K562 (cell line): ENCODE results near the gene SESN2. TPM values are rescaled to one million over a fixed set of nuclear protein-coding genes. Genes with fewer than 3 reads are reported as not detected.

Source experiments
- CBX1 ChIP-seq: sonication (generic); IDR thresholded peaks from 2 replicates; pipeline ENCODE4 v1.6.1; 2016; ENCODE audit warnings: antibody characterized with exemption, low read depth, mild to moderate bottlenecking
- ERF ChIP-seq: fragments of 450-650 bp; formaldehyde crosslinking; IDR thresholded peaks from 2 replicates; pipeline ENCODE4 v1.4.0; 2020; ENCODE audit warnings: mild to moderate bottlenecking, mixed read lengths
- FOXA1 ChIP-seq: fragments of 450-650 bp; IDR thresholded peaks from 2 replicates; pipeline ENCODE4 v1.6.1; 2016; ENCODE audit warnings: mild to moderate bottlenecking, borderline replicate concordance
- FOXP4 ChIP-seq: sonication (generic); formaldehyde crosslinking; IDR thresholded peaks from 2 replicates; pipeline ENCODE4 v1.8.0; 2022; ENCODE audit warnings: mild to moderate bottlenecking, missing genetic modification reagents, borderline replicate concordance
- GTF2B ChIP-seq: IDR thresholded peaks from 2 replicates; pipeline ENCODE4 v1.6.1; 2011; ENCODE audit not compliant: insufficient read length; ENCODE audit errors: extremely low read depth
- IRF2 ChIP-seq: sonication (generic); formaldehyde crosslinking; IDR thresholded peaks from 2 replicates; pipeline ENCODE4 v1.8.1; 2022; ENCODE audit warnings: mild to moderate bottlenecking, missing genetic modification reagents
- MYC ChIP-seq, 2 experiments: fragments of 250-450 bp in 1 of 2; sonication (Bioruptor Pico) in 1 of 2; IDR thresholded peaks; 2 replicates each; pipeline versions ENCODE4 v1.5.1 to v1.6.1; 2012 to 2021; ENCODE audit warnings: low read depth in 2 of 2, borderline replicate concordance in 1 of 2, improper control_type of control experiment in 1 of 2, low read length in 1 of 2, mild to moderate bottlenecking in 1 of 2, moderate library complexity in 1 of 2
- PREB ChIP-seq: sonication (generic); formaldehyde crosslinking; IDR thresholded peaks from 2 replicates; pipeline ENCODE4 v1.8.1; 2023; ENCODE audit warnings: mild to moderate bottlenecking, missing genetic modification reagents
- RBM14 ChIP-seq: fragments of 200-400 bp; formaldehyde crosslinking; IDR thresholded peaks from 2 replicates; pipeline ENCODE4 v1.6.1; 2018; ENCODE audit warnings: low read depth, mild to moderate bottlenecking, low read length, moderate library complexity, borderline replicate concordance; ENCODE audit not compliant: insufficient read depth
- SMARCA4 ChIP-seq: fragments of 450-650 bp; IDR thresholded peaks from 2 replicates; pipeline ENCODE4 v1.6.1; 2016
- TRIM28 ChIP-seq: fragments of 450-650 bp; IDR thresholded peaks from 2 replicates; pipeline ENCODE4 v1.6.1; 2017
- VEZF1 ChIP-seq: fragments of 200-800 bp; sonication (Bioruptor generic); IDR thresholded peaks from 2 replicates; pipeline ENCODE4 v1.6.1; 2017; ENCODE audit warnings: missing genetic modification characterization, missing compliant biosample characterization
- XRCC5 ChIP-seq: fragments of 200-400 bp; formaldehyde crosslinking; IDR thresholded peaks from 2 replicates; pipeline ENCODE4 v1.6.1; 2017; ENCODE audit warnings: low read depth, mild to moderate bottlenecking, low read length
- YBX1 ChIP-seq: fragments of 450-650 bp; IDR thresholded peaks from 2 replicates; pipeline ENCODE4 v1.7.1; 2016; ENCODE audit warnings: mild to moderate bottlenecking
- ZBED1 ChIP-seq: IDR thresholded peaks from 2 replicates; pipeline ENCODE4 v1.6.1; 2014
- ZBTB5 ChIP-seq: fragments of 450-650 bp; IDR thresholded peaks from 2 replicates; pipeline ENCODE4 v1.6.1; 2017; ENCODE audit warnings: antibody characterized with exemption
- ZNF165 ChIP-seq: fragments of 250-450 bp; sonication (Bioruptor Pico); IDR thresholded peaks from 2 replicates; pipeline ENCODE4 v1.4.0; 2020; ENCODE audit warnings: borderline replicate concordance
- ZNF174 ChIP-seq: fragments of 250-450 bp; sonication (Bioruptor Pico); IDR thresholded peaks from 2 replicates; pipeline ENCODE4 v1.4.0; 2020; ENCODE audit warnings: mild to moderate bottlenecking
- ZNF232 ChIP-seq: sonication (generic); formaldehyde crosslinking; IDR thresholded peaks from 2 replicates; pipeline ENCODE4 v1.8.0; 2022; ENCODE audit warnings: mild to moderate bottlenecking, missing genetic modification reagents
- ZNF699 ChIP-seq: fragments of 250-450 bp; sonication (Bioruptor Pico); IDR thresholded peaks from 2 replicates; pipeline ENCODE4 v1.8.0; 2021; ENCODE audit warnings: mild to moderate bottlenecking, moderate library complexity; ENCODE audit not compliant: insufficient replicate concordance
- polyA plus RNA-seq, 8 experiments: library from polyadenylated mRNA; depleted of rRNA in 4 of 8; stranded (reverse) in 5 of 8; unstranded in 3 of 8; fragments of >200 nt; fragmentation: Nextera tagmentation in 2 of 8; fragmentation: Illumina TruSeq in 1 of 8; extraction: Ambion mirVana in 2 of 8; extraction: Trizol in 1 of 8; gene quantifications; 2 replicates each; pipeline versions ENCODE4 v1.2.1 to v1.2.3, GENCODE V29; 2011 to 2014; ENCODE audit warnings: inconsistent platforms in 1 of 8, missing spikeins in 1 of 8
- total RNA-seq, 7 experiments: library from RNA; depleted of rRNA in 6 of 7; stranded (reverse); fragments of >200 nt in 6 of 7; fragmentation: Illumina TruSeq in 2 of 7; extraction: Trizol in 2 of 7; gene quantifications; 2 replicates each; pipeline versions ENCODE4 v1.2.1 to v1.2.3, GENCODE V29; 2011 to 2021; ENCODE audit warnings: low replicate concordance in 1 of 7

The SESN2 gene
- total and polyA plus RNA-seq, 9 of the 15 experiments (the other 6 are each of a cell fraction or from before 2014, with no cell fraction given): 3.7 to 71.3 (median 16.8) TPM

- TF ChIP-seq TRIM28 (no peak), FOXP4 (CRISPR knock-in tag) (no peak), ZNF232 (no peak), YBX1 (no peak), ZNF165 (CRISPR knock-in tag) (0 out of 2 replicates have a peak, but pooled peaks have one; percentile 42), IRF2 (no peak), XRCC5 (peak; percentile 65; the same call in 1 of the 2 replicates), CBX1 (no peak), MYC (IDR thresholded peaks at IDR 0.05; ENCODE audit: low read depth, low read length) (peak; percentile 41), MYC (CRISPR knock-in tag; IDR thresholded peaks at IDR 0.05; ENCODE audit: borderline replicate concordance, low read depth) (peak; percentile 72; the same call in 1 of the 2 replicates), RBM14 (no peak), ZNF174 (CRISPR knock-in tag) (no peak), ZBED1 (no peak), FOXA1 (no peak), PREB (CRISPR knock-in tag) (no peak), ERF (peak; percentile 80; the same call in 1 of the 2 replicates), VEZF1 (no peak; the same call in 1 of the 2 replicates), ZNF699 (CRISPR knock-in tag) (no peak), GTF2B (no peak), SMARCA4 (peak; percentile 64; the same call in 1 of the 2 replicates), ZBTB5 (no peak)
Observed at GRCh38 chr1:28248273-28249012, 10.9 kb upstream of the SESN2 start (continued).
